ENCODE data around the gene OGFOD1.

Gene OGFOD1

DNA sequence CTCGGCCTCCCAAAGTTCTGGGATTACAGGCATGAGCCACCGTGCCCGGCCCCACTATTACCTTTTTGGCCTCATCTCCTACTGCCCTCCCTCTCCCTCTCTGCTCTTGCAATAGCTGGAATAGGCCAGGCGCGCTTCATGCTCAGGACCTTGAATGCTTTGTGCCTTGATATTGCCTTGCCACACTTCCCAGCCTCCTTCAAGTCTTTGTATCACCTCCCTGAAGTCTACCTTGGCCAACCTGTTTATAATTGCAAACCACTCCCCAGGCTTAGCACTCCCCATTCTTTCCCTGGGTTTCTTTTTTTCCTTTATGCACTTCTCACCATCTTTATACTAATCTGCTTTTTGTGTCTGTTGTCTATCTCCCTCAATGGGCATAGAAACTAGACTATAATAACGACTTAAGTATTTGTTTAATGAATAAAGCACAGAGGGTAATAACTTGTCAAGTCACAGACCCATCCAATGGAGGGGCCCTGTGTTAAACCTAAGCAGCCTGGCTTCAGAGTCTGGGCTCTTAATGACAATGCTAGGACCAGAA is 6.6 kb downstream of the OGFOD1 start:
- Mint-ChIP-seq H3K9me3 (no peaks in the 10 kb centered on the region), H3K4me3 (no peak overlapping the region), H3K27me3 (ENCODE audit: low read depth) (no peaks in the 10 kb centered on the region), H3K27ac (no peak overlapping the region), H3K36me3 (ENCODE audit: low read depth) (peaks cover 70% of the 10 kb centered on the region), H3K4me1 (no peaks in the 10 kb centered on the region)
- TF ChIP-seq, protein P1, sequence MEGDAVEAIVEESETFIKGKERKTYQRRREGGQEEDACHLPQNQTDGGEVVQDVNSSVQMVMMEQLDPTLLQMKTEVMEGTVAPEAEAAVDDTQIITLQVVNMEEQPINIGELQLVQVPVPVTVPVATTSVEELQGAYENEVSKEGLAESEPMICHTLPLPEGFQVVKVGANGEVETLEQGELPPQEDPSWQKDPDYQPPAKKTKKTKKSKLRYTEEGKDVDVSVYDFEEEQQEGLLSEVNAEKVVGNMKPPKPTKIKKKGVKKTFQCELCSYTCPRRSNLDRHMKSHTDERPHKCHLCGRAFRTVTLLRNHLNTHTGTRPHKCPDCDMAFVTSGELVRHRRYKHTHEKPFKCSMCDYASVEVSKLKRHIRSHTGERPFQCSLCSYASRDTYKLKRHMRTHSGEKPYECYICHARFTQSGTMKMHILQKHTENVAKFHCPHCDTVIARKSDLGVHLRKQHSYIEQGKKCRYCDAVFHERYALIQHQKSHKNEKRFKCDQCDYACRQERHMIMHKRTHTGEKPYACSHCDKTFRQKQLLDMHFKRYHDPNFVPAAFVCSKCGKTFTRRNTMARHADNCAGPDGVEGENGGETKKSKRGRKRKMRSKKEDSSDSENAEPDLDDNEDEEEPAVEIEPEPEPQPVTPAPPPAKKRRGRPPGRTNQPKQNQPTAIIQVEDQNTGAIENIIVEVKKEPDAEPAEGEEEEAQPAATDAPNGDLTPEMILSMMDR (IDR thresholded peaks at IDR 0.05; ENCODE audit: unreplicated experiment in 3 of 3): no peak

DNA sequence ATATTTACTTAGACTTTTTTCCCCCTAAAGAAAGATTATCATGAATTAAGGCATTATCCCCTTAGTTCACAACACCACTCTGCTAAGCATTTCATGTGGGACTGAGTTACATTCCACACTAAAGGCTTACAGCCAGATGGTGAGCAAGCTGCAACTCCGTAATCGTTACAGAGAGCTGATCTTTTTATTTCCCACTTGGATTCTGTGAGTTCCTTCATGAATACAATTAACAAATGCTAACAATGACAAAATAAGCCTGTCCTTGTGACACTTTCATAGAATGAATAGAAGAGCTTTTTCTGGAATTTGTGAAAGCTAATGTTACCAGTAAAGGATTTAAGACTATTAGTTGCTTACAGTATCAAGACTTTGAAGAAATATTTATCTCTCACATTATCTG is 8.7 kb downstream of the OGFOD1 start:
- H3K4me1 Mint-ChIP-seq: no peaks in the 10 kb centered on the region
- no peaks in the 10 kb centered on the region for H3K27me3 Mint-ChIP-seq (ENCODE audit: low read depth)
- H3K9me3 Mint-ChIP-seq: no peaks in the 10 kb centered on the region
- H3K36me3 Mint-ChIP-seq (ENCODE audit: low read depth): peaks cover 72% of the 10 kb centered on the region
- H3K27ac Mint-ChIP-seq: no peak overlapping the region
- no peak overlapping the region for H3K4me3 Mint-ChIP-seq
- TF ChIP-seq, protein P1 (IDR thresholded peaks at IDR 0.05; ENCODE audit: unreplicated experiment in 3 of 3): no peak

DNA sequence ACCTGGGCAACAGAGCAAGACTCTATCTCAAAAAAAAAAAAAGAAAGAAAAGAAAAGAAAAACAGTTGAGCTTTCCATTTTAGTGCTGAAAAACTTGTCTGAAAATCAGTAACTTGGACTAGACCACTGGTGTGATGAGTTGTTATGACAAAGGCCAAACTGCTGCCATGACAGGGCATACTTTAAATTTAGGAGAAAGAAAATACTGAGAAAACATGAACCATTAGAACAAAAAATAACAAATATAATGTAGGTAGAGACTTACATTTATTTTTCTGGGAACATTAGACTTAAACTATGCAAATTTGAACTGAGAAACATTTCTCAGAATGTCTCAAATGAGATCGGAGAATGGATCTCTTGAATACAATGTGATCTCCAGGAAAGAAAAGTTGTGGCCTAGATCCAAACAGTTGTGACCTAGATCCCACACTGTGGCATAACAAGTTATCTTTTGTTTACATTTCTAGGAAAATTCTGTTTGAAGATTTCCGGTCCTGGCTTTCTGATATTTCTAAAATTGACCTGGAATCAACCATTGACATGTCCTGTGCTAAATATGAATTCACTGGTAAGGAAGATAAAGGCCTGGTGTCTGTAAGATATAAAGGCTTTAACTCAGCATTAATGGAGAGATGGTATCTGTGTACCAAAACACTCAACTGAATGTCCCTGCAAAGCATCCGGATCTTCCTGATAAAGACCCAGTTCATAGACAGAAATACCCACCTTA is 10.9 kb downstream of the OGFOD1 start:
- no peak overlapping the region for H3K4me3 Mint-ChIP-seq
- peaks cover 71% of the 10 kb centered on the region for H3K36me3 Mint-ChIP-seq (ENCODE audit: low read depth)
- no peak overlapping the region for H3K27ac Mint-ChIP-seq
- H3K9me3 Mint-ChIP-seq: no peaks in the 10 kb centered on the region
- no peaks in the 10 kb centered on the region for H3K27me3 Mint-ChIP-seq (ENCODE audit: low read depth)
- TF ChIP-seq, protein P1 (IDR thresholded peaks at IDR 0.05; ENCODE audit: unreplicated experiment in 3 of 3): no peak
- no peaks in the 10 kb centered on the region for H3K4me1 Mint-ChIP-seq

DNA sequence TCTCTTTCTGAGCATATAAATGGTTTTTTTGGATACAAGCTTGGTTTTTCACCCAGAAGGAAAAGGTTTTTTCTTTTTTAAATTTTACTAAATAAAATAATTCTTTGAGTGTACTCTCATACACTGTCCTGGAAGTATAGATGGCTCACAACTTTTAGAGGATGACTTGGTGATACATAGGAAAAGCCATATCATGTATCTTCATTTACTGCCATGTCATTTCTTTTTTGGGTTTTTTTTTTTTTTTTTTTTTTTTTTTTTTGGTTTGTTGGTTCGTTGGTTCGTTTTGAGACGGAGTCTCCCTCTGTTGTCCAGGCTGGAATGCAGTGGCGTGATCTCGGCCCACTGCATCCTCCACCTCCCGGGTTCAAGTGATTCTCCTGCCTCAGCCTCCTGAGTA is 11.8 kb downstream of the OGFOD1 start:
- Mint-ChIP-seq H3K27ac (no peak overlapping the region), H3K36me3 (ENCODE audit: low read depth) (peaks cover 72% of the 10 kb centered on the region), H3K4me3 (no peak overlapping the region), H3K27me3 (ENCODE audit: low read depth) (no peaks in the 10 kb centered on the region), H3K9me3 (no peaks in the 10 kb centered on the region), H3K4me1 (no peaks in the 10 kb centered on the region)
- TF ChIP-seq, protein P1 (IDR thresholded peaks at IDR 0.05; ENCODE audit: unreplicated experiment in 3 of 3): no peak

DNA sequence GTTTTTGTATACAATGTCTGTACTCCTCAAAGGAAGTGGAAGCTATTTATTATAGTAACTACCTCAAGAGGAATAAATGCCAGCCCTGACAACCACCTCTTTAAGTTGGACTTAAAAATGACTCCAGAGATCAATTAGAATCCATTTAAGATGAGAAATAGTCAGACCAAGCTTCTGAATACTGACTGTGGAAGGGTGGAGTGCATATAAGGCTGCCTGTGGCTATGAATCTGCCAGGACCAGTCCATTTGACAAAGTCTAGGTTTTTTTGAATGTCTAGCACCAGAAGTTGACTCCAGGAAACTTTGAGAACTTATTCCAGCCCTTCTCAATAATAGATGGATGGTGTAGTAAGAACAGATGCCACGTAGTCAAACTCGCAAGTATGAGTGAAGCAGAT is 15.0 kb downstream of the OGFOD1 start:
- no peak overlapping the region for H3K27ac Mint-ChIP-seq
- no peak overlapping the region for H3K4me3 Mint-ChIP-seq
- no peaks in the 10 kb centered on the region for H3K4me1 Mint-ChIP-seq
- TF ChIP-seq, protein P1 (IDR thresholded peaks at IDR 0.05; ENCODE audit: unreplicated experiment in 3 of 3): no peak
- H3K27me3 Mint-ChIP-seq (ENCODE audit: low read depth): no peaks in the 10 kb centered on the region
- peaks cover 82% of the 10 kb centered on the region for H3K36me3 Mint-ChIP-seq (ENCODE audit: low read depth)
- H3K9me3 Mint-ChIP-seq: no peaks in the 10 kb centered on the region

DNA sequence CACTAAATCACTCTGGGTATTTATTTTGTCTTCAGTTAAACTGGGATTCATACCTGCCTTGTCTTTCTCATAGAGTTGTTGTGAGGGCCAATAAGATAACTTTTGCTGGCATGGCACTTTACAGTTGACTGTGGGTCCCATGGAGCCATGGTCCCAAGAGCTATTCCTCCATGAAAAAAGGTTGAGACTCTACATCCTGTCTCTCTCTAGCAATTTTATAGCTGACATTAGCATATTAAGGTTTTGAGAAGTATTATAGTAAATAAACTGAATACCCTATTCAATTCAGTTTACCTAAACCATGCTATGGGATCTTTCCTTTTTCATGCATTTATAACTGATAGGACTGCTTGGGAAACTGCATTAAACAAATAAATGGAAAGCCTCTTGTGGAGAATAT is 17.4 kb downstream of the OGFOD1 start:
- Mint-ChIP-seq H3K4me1 (no peaks in the 10 kb centered on the region), H3K9me3 (no peaks in the 10 kb centered on the region), H3K4me3 (no peak overlapping the region), H3K27me3 (ENCODE audit: low read depth) (no peaks in the 10 kb centered on the region), H3K36me3 (ENCODE audit: low read depth) (peaks cover 86% of the 10 kb centered on the region), H3K27ac (no peak overlapping the region)
- TF ChIP-seq, protein P1 (IDR thresholded peaks at IDR 0.05; ENCODE audit: unreplicated experiment in 3 of 3): no peak
